Fibroblast of mammary gland (primary cell): ENCODE data around the gene SH3BP4.

ENCODE experiments used
- DNase-seq: peaks from one replicate; pipeline ENCODE4 v3.0.0-alpha.2; 2010; ENCODE audit warnings: low read depth
- H3K4me3 ChIP-seq: 2 replicates; pipeline ENCODE4 v1.5.1; 2011; ENCODE audit warnings: low read depth, mild to moderate bottlenecking, low read length, moderate library complexity; ENCODE audit not compliant: control insufficient read depth
- TF ChIP-seq, protein P1 (sequence below): conservative IDR thresholded peaks from 2 replicates; pipeline ENCODE4 v1.5.1; 2011; ENCODE audit warnings: low read depth, low read length, inconsistent platforms; ENCODE audit not compliant: control insufficient read depth, insufficient read depth

Gene SH3BP4

DNA sequence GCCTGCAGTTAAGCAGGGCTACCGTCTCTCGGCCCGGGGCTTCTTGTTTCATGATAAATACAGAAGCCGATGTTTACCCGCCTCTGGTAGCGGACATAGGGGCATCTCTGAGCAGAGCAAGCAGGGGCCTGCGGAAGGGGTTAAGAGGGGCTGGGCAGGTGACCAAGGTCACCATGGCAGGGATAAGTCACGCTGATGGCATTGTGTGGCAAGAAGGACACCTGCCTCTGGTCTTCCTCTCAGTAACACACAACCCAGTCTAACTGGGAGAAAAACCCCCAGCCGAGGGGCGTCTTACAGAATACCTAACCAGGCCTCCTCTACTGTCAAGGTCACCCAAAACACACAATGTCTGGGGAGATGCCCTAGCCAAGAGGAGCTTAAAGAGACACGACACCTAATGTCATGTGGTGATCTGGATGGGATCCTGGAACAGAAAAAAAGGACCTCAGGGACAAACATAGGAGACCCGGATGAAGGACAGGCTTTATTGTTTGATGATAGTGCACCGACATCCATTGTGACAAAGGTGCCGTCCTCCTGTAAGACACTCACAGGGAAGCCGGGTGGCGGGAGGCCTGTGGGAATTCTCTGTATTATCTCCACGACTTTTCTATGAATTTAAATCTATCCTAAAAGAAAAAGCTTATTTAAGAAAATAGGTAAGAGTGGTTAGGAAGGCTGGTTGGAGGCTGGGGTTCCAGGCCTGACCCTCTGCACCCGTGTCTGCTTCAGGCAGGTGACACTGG lies 24.8 kb downstream of the SH3BP4 start:
- no peak for DNase-seq
- TF ChIP-seq, protein P1, sequence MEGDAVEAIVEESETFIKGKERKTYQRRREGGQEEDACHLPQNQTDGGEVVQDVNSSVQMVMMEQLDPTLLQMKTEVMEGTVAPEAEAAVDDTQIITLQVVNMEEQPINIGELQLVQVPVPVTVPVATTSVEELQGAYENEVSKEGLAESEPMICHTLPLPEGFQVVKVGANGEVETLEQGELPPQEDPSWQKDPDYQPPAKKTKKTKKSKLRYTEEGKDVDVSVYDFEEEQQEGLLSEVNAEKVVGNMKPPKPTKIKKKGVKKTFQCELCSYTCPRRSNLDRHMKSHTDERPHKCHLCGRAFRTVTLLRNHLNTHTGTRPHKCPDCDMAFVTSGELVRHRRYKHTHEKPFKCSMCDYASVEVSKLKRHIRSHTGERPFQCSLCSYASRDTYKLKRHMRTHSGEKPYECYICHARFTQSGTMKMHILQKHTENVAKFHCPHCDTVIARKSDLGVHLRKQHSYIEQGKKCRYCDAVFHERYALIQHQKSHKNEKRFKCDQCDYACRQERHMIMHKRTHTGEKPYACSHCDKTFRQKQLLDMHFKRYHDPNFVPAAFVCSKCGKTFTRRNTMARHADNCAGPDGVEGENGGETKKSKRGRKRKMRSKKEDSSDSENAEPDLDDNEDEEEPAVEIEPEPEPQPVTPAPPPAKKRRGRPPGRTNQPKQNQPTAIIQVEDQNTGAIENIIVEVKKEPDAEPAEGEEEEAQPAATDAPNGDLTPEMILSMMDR, result no peak
- no peak overlapping the region for H3K4me3 ChIP-seq

DNA sequence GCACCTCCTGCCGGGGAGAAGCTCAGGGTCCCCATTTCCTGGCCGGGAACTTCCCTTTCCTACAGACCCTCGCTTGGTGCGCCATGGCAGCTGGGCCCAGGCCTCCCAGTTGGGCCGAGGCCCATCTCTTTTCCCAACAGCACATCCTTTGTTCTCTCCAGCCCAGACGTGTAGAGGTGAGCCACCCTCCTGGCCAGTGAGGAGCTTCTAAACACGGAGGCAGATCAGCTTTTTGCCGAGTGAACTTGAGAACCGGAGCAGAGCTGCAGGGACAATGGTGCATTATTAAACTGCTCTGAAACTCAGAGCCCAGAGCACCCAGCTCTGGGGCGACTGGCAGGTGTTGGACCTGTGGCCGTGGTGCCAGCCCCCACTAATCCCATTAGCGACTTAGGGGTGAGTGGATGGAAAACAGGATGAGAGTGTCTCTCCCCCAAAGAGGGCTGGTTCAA lies 25.4 kb downstream of the SH3BP4 start:
- DNase-seq, result no peak
- no peak overlapping the region for H3K4me3 ChIP-seq
- TF ChIP-seq, protein P1, result no peak

DNA sequence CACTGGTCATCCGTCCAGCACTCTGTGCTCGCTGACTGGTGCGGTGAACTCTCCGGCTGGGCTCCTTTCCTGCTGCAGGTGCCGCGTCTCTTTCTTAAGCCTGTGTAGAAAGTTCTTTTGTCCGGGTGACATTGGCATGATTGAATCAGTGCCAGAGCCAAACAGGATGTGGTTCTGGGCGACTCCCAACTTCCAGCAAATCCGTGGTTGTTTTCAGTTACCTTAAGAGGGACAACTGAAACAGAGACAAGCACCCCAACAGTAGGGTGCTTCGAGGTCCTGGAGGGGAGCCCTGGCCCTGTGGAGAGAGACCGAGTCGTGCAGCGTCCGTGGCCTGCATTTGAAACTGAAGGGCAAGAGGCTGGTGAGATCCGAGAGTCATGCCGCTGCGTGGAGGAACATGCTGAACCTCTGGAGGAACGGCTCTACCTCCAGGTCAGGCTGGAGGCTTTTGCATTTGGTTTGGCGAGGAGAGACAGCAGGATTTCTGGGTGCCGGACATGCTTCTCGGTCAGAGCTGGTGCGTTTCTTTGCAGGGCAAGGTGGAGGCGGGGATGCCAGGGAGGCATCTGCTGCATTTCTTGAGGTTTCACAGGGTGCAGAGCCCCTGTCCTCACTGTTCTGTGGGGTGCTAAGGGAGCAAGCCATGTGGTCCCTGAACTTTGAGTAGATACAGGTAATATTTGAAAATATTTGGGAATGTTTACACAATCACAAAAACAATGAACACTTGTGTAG lies 26.8 kb downstream of the SH3BP4 start:
- DNase-seq, result peak; percentile 36
- TF ChIP-seq, protein P1, result no peak
- H3K4me3 ChIP-seq, result no peak overlapping the region

DNA sequence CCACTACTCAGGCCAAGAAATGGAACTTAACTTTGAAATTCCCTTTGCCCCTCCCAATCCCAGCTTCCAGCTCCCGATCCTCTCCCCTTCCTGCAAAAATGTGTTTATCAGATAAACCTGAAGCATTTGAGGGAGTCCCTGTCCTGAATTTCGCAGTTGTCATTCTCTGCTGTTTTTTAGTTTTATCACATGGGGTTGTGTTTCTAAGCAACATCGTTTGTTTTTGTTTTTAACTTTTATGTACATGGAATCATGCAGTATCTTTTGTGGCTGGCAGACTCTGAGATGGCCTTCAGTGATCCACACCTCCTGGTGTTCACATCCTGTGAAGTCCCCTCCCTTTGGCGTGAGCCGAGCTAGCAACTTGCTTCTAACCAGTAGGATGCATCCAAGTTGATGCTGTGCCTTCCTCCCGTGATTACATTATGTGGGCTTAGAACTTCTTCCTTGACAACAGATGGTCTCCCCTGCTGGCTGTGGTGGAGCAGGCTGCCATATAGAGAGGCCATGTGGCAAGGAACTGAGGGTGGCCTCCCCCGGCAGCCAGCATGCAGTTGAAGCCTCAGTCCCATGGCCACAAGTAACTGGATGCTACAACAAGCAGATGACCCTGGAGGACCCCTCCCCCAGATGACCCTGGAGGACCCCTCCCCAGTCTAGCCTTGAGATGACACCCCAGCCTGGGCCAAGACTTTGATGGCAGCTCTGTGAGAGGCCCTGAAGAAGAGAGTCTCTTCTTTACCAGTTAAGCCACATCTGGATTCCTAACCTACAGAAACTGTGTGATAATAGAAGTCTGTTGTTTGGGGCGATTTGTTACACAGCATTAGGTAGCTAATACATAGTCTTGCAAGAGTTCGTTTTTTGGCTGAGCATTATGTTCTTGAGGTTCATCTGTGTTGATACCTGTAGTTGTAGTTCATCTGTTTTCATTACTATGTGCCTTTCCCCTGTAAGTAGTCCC lies 27.7 kb downstream of the SH3BP4 start:
- DNase-seq, result no peak
- TF ChIP-seq, protein P1, result no peak
- H3K4me3 ChIP-seq, result no peak overlapping the region

DNA sequence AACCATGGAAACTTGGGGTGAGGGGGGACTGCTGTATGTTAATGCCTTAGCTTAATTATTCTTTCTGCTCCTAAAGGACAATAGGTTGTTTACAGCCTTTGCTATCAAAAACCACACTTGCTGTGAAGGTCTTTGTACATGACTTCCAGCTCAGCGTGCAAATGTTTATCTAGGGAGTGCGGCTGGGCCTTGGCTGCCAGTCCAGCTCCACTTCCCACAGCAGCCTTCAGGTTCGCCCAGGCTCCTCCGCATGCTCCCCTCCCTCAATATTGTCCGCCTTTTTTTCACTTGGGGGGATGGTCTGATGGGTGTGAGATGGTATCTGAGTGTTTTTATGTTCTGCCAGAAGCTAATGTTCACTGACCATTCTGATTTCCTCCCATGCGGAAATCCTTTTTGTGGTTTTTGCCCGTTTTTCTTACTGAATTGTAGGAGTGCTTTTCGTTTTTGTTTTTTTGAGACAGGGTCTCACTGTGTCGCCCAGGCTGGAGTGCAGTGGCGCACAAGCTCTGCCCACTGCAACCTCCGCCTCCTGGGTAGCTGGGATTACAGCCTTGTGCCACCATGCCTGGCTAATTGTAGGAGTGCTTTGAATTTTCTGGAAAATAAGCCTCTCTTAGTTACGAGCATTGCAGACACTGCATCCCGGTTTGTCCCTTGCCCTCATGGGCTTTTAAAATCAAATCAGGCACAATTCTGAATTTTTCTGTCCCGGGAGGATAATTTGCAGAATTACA lies 28.8 kb downstream of the SH3BP4 start:
- TF ChIP-seq, protein P1, result no peak
- no peak for DNase-seq
- no peak overlapping the region for H3K4me3 ChIP-seq
